Subcutaneous adipose tissue (tissue), 4 donors: ENCODE measurements around the gene DUSP3. TPM values are rescaled to one million over a fixed set of nuclear protein-coding genes. Genes with fewer than 3 reads are reported as not detected.

Source experiments
- CTCF ChIP-seq: fragments of 450-650 bp; IDR thresholded peaks from one replicate; pipeline ENCODE4 v1.5.1; 2016; ENCODE audit warnings: low read depth, mild to moderate bottlenecking, control low read depth, antibody characterized with exemption, moderate library complexity
- total RNA-seq, 4 donors: library from RNA; depleted of rRNA; stranded (reverse); fragments of >200 nt; gene quantifications; one replicate each; pipeline ENCODE4 v1.1.0, GENCODE V29; 2016

Gene DUSP3
- total RNA-seq, 4 donors from 2014 or later = 55.4 to 86.4 (median 60.2) TPM

DNA sequence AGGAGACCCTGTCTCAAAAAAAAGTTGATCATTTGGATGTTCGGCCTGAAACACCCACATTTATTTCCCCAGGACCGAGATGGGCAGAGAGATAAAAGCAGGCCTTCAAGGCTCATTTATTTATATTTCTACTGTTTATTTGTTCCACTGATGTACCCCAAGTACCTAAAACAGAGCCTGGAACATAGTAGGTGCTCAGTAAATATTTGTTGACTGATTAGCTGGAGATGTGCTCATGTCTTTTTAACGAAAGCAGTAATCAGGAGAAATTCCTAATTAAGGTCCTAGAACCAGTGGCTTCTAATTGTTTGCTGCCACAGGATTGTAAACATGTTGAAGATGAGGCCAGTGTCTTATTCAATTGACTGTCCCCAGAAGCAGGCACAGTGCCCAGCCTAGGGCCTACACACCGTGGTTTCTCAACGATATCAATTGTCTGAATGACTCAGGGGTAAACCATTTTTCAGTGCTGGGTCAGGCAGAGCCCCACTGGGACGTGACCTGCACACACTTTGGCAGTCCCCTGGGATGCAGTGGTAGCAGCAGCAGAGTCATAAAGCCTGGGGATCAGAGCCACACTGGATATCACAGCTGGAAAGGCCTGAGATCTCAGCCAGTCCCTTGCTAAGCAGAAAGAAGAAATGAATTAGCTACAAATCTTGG is 54.9 kb downstream of the DUSP3 start:
- no peak for TF ChIP-seq CTCF

GRCh38 chr17:43722870-43723665 is 55.7 kb downstream of the DUSP3 start:
- no peak for TF ChIP-seq CTCF

DNA sequence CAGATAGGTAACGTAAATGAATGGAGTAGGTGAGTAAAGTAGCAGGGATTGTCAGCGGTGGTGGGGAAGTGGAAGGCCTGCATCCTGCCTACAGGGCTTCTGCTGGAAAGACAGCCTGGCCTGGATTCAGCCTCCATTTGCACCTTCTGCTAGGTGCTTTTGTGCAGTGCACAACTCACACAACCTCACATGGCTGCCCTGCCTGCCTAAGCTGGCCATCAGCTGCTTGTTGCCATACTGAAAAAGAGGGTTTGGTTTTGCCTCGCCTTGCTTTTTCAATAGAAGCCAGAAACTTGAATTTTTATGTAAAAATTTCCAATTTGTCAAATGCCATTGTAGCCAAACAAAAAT is 56.5 kb downstream of the DUSP3 start:
- no peak for TF ChIP-seq CTCF

DNA sequence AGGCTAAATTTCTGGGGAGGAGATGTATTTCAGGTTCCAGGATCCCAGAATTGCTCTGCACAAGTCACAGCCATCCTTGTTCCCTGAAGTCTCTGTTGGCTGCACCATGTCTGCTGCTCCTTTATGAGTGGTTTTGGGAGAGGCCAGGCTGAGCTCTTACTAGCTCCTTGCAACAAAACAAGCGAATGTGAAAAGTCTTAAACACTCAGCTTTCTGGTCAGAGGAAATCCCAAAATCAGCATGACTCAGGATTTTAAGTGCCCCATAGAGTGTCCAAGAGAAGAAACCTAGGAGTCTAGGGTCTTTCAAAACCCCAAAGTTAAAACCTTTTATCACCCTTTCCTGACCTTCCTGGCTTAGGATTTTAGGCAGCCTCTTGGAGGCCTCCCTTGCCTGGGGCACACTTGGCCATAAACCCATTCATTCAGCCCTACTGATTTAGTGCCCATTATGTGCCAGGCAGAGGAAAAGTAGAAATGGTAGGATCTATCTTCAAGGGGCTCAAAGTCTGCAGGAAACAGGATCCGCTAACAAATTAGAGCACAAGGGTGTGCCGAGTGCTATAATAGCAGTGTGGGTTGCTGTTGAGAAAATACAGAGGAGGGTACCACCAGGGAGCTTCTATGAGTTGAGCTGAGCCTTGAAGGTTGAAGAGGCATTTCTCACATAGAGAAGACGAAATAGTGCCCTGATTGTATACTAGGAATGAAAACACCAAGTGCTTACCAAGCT is 57.1 kb downstream of the DUSP3 start:
- TF ChIP-seq CTCF = no peak

- TF ChIP-seq CTCF = no peak
Measured at GRCh38 chr17:43720311-43721060, 58.3 kb downstream of the DUSP3 start.

DNA sequence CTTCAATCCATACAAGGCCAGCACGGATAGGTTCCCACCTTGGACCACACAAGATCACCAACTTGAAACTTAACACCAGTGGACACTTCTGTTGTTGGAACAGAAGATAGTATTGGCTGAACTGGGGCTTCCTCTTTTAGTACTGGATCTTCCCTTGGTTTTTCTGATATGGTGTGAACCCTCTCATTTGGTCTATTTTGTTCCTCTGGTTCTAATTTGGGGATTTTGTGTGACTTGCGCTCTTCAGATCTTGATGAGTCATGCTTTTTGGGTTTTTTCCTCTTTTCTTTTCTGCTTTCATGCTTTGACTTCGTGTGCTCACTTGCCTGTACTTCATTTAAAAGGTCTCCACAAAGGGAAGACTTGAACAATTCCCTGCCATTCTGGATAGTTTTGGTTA is 59.2 kb downstream of the DUSP3 start:
- no peak for TF ChIP-seq CTCF

DNA sequence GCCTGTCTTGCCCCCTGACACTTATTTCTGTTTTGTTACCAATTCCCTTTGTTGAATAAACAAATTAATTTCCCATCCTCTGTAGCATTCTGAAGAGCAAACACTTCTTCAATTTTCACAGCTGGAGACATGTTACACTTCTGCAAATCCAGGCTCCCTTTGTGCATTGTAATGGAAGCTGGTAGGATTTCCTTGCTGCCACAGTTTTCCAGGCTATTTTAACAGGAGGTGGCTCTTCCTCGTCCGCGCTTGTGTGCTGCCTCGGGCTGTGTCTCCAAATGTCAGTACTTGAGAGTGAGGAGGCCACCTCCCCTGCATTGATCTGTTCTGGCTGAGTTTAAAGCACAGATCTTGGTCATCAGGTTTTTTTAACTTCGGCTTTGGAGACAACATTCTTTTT is 60.2 kb downstream of the DUSP3 start:
- TF ChIP-seq CTCF = no peak
